ENCODE data around the gene GRIK1.
"Not testable (repeated sequence)": the region's sequence is repeated elsewhere in the genome, so short reads cannot be mapped to it uniquely, and the experiment has no call there.

The GRIK1 gene

GRCh38 chr21:29939924-29940275 is at the start of gene GRIK1:
GRIK1 (minus strand) TSS chr21:29939996.
- no peak for DNase-seq

GRCh38 chr21:29987762-29988161 is 48.0 kb upstream of the GRIK1 start:
- no peak for DNase-seq

GRCh38 chr21:29985866-29986265 is 46.1 kb upstream of the GRIK1 start:
- DNase-seq = no peak

- no peak for DNase-seq
Observed at GRCh38 chr21:29979043-29979442, 39.2 kb upstream of the GRIK1 start.

DNA sequence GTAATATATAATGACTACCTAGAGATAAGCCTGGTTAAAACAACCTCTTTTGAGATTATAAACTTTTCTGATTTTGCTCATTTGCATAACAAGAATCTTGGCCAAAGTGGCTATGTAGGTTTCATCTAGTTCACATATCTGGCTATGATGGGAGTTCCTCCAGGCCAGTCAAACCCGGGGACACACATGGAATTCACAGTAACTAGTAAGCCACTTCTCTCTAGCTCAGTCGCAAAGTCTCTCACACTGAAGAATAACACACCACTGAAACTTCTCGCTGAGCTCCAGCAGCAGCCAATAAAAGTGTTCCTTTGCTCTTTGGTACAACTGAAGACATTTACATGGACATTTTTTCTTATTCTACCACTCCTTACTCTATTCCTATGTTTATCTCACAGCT is 36.0 kb upstream of the GRIK1 start:
- DNase-seq = no peak

GRCh38 chr21:29973258-29973657 is 33.5 kb upstream of the GRIK1 start:
- no peak for DNase-seq

DNA sequence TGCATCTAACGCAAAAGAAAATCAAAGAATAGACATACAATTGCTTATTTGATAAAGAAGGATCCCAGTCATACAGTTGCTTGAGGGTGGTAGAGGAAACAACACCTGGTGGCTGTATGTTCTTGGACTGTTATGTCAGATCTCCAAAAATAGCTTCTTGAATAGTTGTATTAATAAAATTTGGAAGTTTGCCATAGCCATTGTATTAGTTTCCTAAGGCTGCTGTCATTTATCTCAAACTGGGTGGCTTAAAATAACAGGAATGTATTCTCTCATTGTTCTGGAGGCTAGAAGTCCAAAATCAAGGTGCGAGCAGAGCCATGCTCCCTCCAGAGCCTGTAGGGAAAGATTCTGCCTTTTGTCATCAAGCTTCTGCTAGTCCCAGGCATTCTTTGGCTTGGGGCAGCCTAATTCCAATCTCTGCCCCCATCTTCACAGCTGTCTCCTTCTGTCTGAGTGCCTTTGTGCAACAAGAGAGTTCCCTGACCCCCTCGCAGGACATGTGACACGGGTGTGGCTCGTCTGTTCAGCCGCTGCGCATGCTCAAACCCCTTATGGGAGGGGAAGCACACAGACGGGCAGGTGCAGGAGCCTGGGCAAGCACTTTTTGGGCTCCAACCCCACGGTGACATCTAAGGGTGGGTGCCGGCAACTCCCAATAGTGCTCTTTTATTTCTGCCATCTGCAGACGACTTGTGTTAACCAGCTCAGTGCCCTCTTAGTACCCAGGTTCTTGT is 21.7 kb upstream of the GRIK1 start:
- DNase-seq = no peak

- DNase-seq = no peak
Observed at GRCh38 chr21:29958551-29958950, 18.8 kb upstream of the GRIK1 start.

- not testable (repeated sequence) for DNase-seq
Observed at GRCh38 chr21:29958035-29958434, 18.2 kb upstream of the GRIK1 start.

GRCh38 chr21:29953690-29954089 is 13.9 kb upstream of the GRIK1 start:
- DNase-seq = no peak

- DNase-seq = no peak
Observed at GRCh38 chr21:29953072-29953471, 13.3 kb upstream of the GRIK1 start.

- DNase-seq = no peak
Observed at GRCh38 chr21:29951911-29952310, 12.1 kb upstream of the GRIK1 start.

DNA sequence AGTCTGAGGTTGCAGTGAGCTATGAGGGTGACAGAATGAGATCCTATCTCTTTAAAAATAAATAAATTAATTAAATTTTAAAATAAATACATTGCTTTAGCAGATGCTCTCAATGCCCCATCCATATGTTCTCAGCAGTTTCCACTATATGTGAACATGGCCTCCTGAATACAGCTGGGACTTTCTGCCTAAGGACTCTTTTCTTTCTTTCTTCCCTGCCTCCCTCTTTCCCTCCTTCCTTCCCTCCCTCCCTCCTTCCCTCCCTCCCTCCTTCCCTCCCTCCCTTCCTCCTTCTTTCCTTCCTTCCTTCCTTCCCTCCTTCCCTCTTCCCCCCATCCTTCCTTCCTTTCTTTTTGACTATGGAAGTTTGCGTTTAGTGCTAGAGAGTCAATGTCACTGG is 10.2 kb upstream of the GRIK1 start:
- no peak for DNase-seq

- no peak for DNase-seq
Observed at GRCh38 chr21:29947119-29947518, 7.3 kb upstream of the GRIK1 start.

DNA sequence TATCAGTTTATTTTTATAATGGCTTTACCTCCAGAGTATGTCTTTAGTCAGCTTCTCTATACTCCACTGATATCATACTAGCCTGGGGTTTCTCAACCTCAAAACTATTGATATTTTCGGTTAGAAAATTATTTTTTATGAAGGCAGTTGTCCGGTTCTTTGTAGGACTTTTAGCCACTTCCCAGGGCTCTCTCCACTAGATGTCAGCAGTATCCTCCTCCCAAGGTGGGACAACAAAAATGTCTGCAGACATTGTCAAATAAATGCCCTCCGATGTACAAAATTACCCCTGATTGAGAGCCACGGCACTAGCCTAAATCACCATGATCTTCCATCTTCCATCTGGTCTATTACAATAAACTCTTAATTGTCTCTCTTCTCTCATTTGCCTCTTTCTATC is 4.1 kb upstream of the GRIK1 start:
- DNase-seq = no peak

DNA sequence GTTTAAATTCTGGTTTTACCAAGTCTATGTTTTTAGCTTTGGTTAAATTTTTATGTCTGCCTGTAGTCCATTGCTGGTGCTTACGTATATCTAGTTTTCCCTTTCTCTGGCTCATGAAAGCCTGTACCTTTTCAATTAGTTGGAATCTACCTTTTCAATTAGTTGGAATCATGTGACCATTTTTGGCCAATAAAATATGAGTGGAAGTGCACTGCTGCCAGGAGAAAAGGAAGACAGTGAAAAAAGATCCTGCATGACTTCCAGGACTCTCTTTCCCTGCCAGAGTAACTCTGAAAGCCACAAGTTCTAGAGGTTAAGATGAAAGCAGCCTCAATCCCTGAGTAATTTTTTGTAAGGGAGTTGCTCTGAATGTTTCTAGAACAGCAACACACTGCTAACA is 2.2 kb upstream of the GRIK1 start:
- no peak for DNase-seq

GRCh38 chr21:29940991-29941390 is 1.2 kb upstream of the GRIK1 start:
- DNase-seq = no peak

GRCh38 chr21:29940361-29940760 is 565 bp upstream of the GRIK1 start:
- no peak for DNase-seq

DNA sequence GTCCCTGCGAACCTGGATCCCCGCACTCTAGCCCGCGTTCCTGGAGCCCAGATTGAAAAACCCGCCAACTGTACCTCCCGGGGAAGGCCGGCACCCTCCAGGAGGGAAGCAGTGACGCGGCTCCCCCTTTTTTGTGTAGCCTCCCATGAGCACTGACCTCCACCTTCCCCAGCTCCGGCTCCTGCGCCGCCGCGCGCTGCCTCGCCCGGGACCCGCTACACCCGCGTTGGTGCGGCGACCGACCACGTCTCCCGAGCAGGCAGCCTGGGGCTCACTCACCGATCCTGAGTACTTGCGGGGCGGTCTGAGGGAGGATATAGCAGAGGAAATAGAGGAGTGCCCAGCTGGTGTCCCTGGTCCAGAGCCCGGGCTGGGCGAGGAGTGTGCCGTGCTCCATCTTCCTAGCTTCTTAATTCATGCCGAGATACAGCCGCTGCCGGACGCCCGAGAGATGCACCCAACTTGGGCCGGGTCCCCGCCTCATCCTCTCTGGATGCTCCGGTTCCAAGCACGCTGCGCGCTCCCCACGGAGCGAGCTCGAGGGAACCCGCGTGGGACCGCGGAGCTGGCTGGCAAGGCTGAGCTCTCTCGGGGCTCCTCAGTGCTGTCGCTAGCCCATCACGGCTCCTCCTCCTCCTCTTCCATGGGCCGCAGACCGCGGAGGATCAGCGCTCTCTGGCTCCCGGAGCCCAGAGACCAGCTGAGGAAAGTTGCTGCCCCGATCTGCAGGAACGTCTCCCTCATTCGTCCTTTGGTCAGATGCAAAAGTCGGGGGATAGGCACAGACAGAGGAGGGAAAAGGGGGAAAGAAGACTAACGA is 482 bp downstream of the GRIK1 start:
- DNase-seq = no peak

GRCh38 chr21:29938776-29939103 is 1.1 kb downstream of the GRIK1 start:
- DNase-seq = no peak

GRCh38 chr21:29933088-29933487 is 6.7 kb downstream of the GRIK1 start:
- DNase-seq = no peak

- no peak for DNase-seq
Observed at GRCh38 chr21:29928537-29928936, 11.3 kb downstream of the GRIK1 start.

DNA sequence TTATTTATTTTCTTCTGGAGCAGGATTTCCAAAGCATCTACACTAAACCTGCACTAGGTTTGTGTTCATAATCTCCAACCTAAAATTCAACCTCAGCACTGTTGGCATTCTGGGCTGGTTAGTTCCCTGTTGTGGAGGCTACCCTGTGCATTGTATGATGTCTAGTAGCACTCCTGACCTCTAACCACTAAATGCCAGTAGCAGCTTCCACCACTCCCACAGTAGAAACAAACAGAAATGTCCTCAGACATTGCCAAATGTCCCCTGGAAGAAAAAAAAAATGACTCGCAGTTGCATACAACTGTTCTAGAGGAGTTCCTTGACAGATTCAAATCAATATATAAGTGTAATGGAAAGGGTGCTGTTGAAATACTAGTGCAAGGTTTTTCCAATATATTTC is 18.9 kb downstream of the GRIK1 start:
- DNase-seq = no peak

DNA sequence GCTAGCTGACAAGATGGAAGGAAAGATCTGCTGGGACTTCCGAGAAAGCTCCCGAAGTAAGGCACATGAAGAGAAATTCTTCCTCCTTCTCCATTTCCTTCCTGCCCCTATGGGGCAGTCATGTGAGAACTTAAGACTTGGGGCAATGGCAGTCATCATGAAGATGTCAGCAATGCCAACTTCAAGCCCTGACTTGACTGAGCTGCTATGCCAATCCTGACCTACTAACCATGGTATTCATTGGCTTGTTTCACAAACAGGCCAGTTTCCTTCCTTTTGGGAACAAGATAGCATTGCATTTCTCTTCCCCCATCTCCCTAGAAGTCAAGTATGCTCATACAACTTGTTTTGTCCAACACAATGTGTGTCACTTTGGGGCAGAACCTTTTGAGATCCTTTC is 25.5 kb downstream of the GRIK1 start:
- no peak for DNase-seq

DNA sequence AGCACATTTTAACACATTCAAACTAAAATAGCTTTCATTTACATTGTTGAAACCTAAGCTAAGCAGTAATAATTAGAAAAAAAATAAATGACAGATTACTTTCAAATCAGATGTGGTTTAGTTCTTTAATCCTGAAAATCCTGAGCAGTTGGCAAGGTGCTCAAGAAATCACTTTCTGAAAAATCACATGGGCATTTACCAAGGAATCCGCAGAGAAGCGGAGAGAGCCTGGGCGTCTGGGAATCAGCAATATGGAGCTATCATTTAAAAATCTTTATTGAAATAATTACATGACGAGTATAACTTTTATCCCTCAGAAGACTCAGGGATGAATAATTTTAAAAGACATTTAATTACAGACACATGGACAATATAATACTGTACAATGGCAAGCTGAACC is 30.2 kb downstream of the GRIK1 start:
- DNase-seq = no peak
